Endothelial cell of umbilical vein (primary cell): ENCODE data around the gene GALNT12. TPM values are rescaled to one million over a fixed set of nuclear protein-coding genes. Genes with fewer than 3 reads are reported as not detected.

Experiments used
- BruUV-seq: library from RNA; stranded (reverse); fragments of 400-500 nt; replicated peaks from 2 replicates; lab custom pipeline; 2021; lab: Mats Ljungman, UMichigan
- CTCF ChIA-PET: fragments of 300-600, 350-600 bp; sonication (Branson Sonifier 250); formaldehyde crosslinking; loops from one replicate; lab custom pipeline; 2021; ENCODE audit warnings: antibody characterized with exemption, inconsistent platforms; lab: Charles Lee
- POLR2A ChIA-PET: fragments of 300-600, 350-600 bp; sonication (Branson Sonifier 250); formaldehyde crosslinking; loops from one replicate; lab custom pipeline; 2021; ENCODE audit warnings: antibody characterized with exemption, inconsistent platforms; lab: Charles Lee
- DNase-seq: peaks from one replicate; pipeline ENCODE4 v3.0.0-alpha.2; 2011; ENCODE audit warnings: low read depth, low spot score
- FAIRE-seq: peaks from 2 replicates; lab custom pipeline; 2011; peaks lifted over from hg19 to GRCh38; lab: Jason Lieb, UNC
- H2AFZ ChIP-seq: 2 replicates; pipeline ENCODE4 v1.6.0; 2012; ENCODE audit warnings: low read depth, low read length, control low read depth, inconsistent platforms
- H3K27ac ChIP-seq: 2 replicates; pipeline ENCODE4 v1.5.1; 2011; ENCODE audit warnings: low read depth, mild to moderate bottlenecking, control low read depth, low read length, moderate library complexity; ENCODE audit not compliant: insufficient read depth
- H3K27me3 ChIP-seq, 2 experiments: 2 replicates each; pipeline versions ENCODE4 v1.6.0 to v1.6.1; 2011; ENCODE audit warnings: low read length in 2 of 2, mixed read lengths in 1 of 2; ENCODE audit not compliant: control insufficient read depth in 2 of 2, insufficient read depth in 2 of 2
- H3K36me3 ChIP-seq, 2 experiments: 2 replicates in 1 of 2; 3 replicates in 1 of 2; pipeline ENCODE4 v1.5.1; 2011; ENCODE audit warnings: low read length in 2 of 2, mild to moderate bottlenecking in 1 of 2, moderate library complexity in 1 of 2; ENCODE audit not compliant: control insufficient read depth in 2 of 2, insufficient read depth in 2 of 2; ENCODE audit errors: extremely low read depth in 1 of 2
- H3K4me1 ChIP-seq: 3 replicates; pipeline ENCODE4 v1.5.1; 2011; ENCODE audit warnings: mild to moderate bottlenecking, low read length; ENCODE audit not compliant: control insufficient read depth, insufficient read depth; ENCODE audit errors: extremely low read depth
- H3K4me2 ChIP-seq: 2 replicates; pipeline ENCODE4 v1.6.1; 2011; ENCODE audit warnings: low read length, control low read depth, mixed read lengths; ENCODE audit not compliant: insufficient read depth
- H3K4me3 ChIP-seq, 3 experiments: fragments of 200-600 bp in 1 of 3; sonication (generic), shearing (Covaris generic) in 1 of 3; replicated peaks in 1 of 3; 2 replicates each; pipeline ENCODE4 v1.5.1; 2011 to 2016; ENCODE audit warnings: control low read depth in 3 of 3, low read length in 3 of 3, mild to moderate bottlenecking in 2 of 3, inconsistent platforms in 1 of 3, low read depth in 1 of 3, moderate library complexity in 1 of 3; ENCODE audit not compliant: insufficient read depth in 1 of 3
- H3K79me2 ChIP-seq: 2 replicates; pipeline ENCODE4 v1.6.0; 2012; ENCODE audit warnings: low read length, inconsistent platforms; ENCODE audit not compliant: control insufficient read depth, insufficient read depth
- H3K9ac ChIP-seq: replicated peaks from 2 replicates; pipeline ENCODE3; 2011; ENCODE audit warnings: low read length, control low read depth; ENCODE audit not compliant: insufficient read depth; ENCODE audit errors: extremely low read depth
- H3K9me1 ChIP-seq: replicated peaks from 3 replicates; pipeline ENCODE4 v1.6.0; 2011; ENCODE audit warnings: mild to moderate bottlenecking, low read length; ENCODE audit not compliant: control insufficient read depth, insufficient read depth; ENCODE audit errors: extremely low read depth
- H3K9me3 ChIP-seq: replicated peaks from 2 replicates; pipeline ENCODE4 v1.5.1; 2012; ENCODE audit warnings: low read length, inconsistent platforms; ENCODE audit not compliant: control insufficient read depth, insufficient read depth
- H4K20me1 ChIP-seq: replicated peaks from 2 replicates; pipeline ENCODE3; 2011; ENCODE audit warnings: mild to moderate bottlenecking, low read length; ENCODE audit not compliant: control insufficient read depth, insufficient read depth; ENCODE audit errors: extremely low read depth
- EZH2 ChIP-seq: IDR thresholded peaks from 2 replicates; pipeline ENCODE4 v1.6.1; 2012; ENCODE audit warnings: borderline replicate concordance, low read depth, mild to moderate bottlenecking, moderate library complexity, low read length, inconsistent platforms; ENCODE audit not compliant: severe bottlenecking
- FOS ChIP-seq: IDR thresholded peaks from 2 replicates; pipeline ENCODE4 v1.6.1; 2011; ENCODE audit warnings: mild to moderate bottlenecking, low read length, moderate library complexity, borderline replicate concordance; ENCODE audit not compliant: insufficient read depth
- GATA2 ChIP-seq: IDR thresholded peaks from 2 replicates; pipeline ENCODE4 v1.7.0; 2011; ENCODE audit warnings: low read depth, mild to moderate bottlenecking, moderate library complexity, mixed read lengths, low read length; ENCODE audit not compliant: insufficient read length, insufficient read depth
- JUN ChIP-seq: IDR thresholded peaks from 2 replicates; pipeline ENCODE4 v1.6.1; 2011; ENCODE audit warnings: borderline replicate concordance, low read depth; ENCODE audit not compliant: insufficient read length, insufficient read depth
- MAX ChIP-seq: IDR thresholded peaks from 2 replicates; pipeline ENCODE4 v1.6.1; 2011; ENCODE audit not compliant: insufficient read depth, insufficient read length
- MYC ChIP-seq: IDR thresholded peaks from one replicate; pipeline ENCODE4 v1.6.1; 2011; ENCODE audit warnings: mild to moderate bottlenecking, low read depth, low read length
- POLR2A ChIP-seq: IDR thresholded peaks from 2 replicates; pipeline ENCODE4 v1.6.1; 2012; ENCODE audit warnings: low read depth, mild to moderate bottlenecking, control low read depth, low read length
- POLR2AphosphoS5 ChIP-seq: IDR thresholded peaks from 2 replicates; pipeline ENCODE4 v1.6.1; 2012; ENCODE audit warnings: low read depth, mild to moderate bottlenecking, control low read depth, low read length, moderate library complexity; ENCODE audit not compliant: insufficient read depth
- dilution Hi-C: fragments of 300-500 bp; cut with MboI; formaldehyde crosslinking; loops from one replicate; pipeline ENCODE4 v1.15.0; 2019; ENCODE audit warnings: low sequenced_read_pairs; ENCODE audit not compliant: extremely low pct_ligation_motif_present
- intact Hi-C: fragments of 100-400 bp; cut with micrococcal nuclease; formaldehyde crosslinking; loops from one replicate; pipeline ENCODE4 v1.10.0; 2022
- polyA plus RNA-seq, 4 experiments: library from polyadenylated mRNA; depleted of rRNA in 3 of 4; stranded (reverse) in 3 of 4; unstranded in 1 of 4; fragments of >200 nt; gene quantifications; 2 replicates each; pipeline versions ENCODE4 v1.2.1 to v1.2.3, GENCODE V29; 2011 to 2012; ENCODE audit warnings: missing spikeins in 1 of 4
- total RNA-seq: library from RNA; stranded (reverse); gene quantifications from 2 replicates; pipeline ENCODE4 v1.2.3, GENCODE V29; 2021
- TF ChIP-seq, protein P1 (sequence below), 2 donors: IDR thresholded peaks; 1 replicate in 1 of 2; 2 replicates in 1 of 2; pipeline ENCODE4 v1.5.1; 2011; ENCODE audit warnings: low read length in 2 of 2, mild to moderate bottlenecking in 2 of 2, moderate library complexity in 2 of 2, control low read depth in 1 of 2, inconsistent platforms in 1 of 2, low read depth in 1 of 2; ENCODE audit not compliant: insufficient read depth in 1 of 2; ENCODE audit errors: extremely low read depth in 1 of 2

Gene GALNT12
- total and polyA plus RNA-seq, 2 donors (not counting 3 experiments of a cell fraction or from before 2014, with no cell fraction given): 0.26 to 0.44 TPM

DNA sequence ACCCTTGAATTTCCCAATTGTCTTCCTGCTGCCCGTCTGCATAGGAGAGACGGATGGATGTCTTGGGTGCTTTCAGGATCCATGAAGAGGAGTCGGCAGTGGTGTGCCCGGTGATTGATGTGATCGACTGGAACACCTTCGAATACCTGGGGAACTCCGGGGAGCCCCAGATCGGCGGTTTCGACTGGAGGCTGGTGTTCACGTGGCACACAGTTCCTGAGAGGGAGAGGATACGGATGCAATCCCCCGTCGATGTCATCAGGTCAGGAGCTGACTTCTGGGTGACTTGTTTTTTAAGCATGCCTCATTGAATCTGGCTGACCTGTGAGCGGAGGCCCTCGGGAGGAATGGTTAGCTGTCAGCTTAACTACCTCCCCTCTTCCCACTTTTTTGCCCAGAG lies 24.2 kb downstream of the GALNT12 start:
- intact Hi-C loops (no loop called here), dilution Hi-C loops (no loop called here)
- H3K9me1 ChIP-seq: no peaks in the 10 kb centered on the region
- H4K20me1 ChIP-seq: no peaks in the 10 kb centered on the region
- CTCF ChIA-PET: no interaction called here
- H3K9me3 ChIP-seq: no peaks in the 10 kb centered on the region
- no peaks in the 10 kb centered on the region for H3K27me3 ChIP-seq
- H3K4me3 ChIP-seq: no peak overlapping the region
- DNase-seq: no peak
- no peaks in the 10 kb centered on the region for H3K4me1 ChIP-seq
- H3K79me2 ChIP-seq: no peaks in the 10 kb centered on the region
- H3K27ac ChIP-seq: no peak overlapping the region
- FAIRE-seq: no peak
- H3K4me2 ChIP-seq: no peak overlapping the region
- no peaks in the 10 kb centered on the region for H3K36me3 ChIP-seq
- BruUV-seq: no TSS peak
- no peak overlapping the region for H2AFZ ChIP-seq
- no peak overlapping the region for H3K9ac ChIP-seq
- POLR2A ChIA-PET: no interaction called here
- TF ChIP-seq EZH2 (no peak), POLR2A (no peak), JUN (no peak), POLR2AphosphoS5 (no peak), GATA2 (no peak), MAX (no peak), MYC (no peak), FOS (no peak)
- TF ChIP-seq, protein P1, sequence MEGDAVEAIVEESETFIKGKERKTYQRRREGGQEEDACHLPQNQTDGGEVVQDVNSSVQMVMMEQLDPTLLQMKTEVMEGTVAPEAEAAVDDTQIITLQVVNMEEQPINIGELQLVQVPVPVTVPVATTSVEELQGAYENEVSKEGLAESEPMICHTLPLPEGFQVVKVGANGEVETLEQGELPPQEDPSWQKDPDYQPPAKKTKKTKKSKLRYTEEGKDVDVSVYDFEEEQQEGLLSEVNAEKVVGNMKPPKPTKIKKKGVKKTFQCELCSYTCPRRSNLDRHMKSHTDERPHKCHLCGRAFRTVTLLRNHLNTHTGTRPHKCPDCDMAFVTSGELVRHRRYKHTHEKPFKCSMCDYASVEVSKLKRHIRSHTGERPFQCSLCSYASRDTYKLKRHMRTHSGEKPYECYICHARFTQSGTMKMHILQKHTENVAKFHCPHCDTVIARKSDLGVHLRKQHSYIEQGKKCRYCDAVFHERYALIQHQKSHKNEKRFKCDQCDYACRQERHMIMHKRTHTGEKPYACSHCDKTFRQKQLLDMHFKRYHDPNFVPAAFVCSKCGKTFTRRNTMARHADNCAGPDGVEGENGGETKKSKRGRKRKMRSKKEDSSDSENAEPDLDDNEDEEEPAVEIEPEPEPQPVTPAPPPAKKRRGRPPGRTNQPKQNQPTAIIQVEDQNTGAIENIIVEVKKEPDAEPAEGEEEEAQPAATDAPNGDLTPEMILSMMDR (IDR thresholded peaks at IDR 0.05; ENCODE audit: extremely low read depth in 1 of 2, insufficient read depth in 1 of 2, low read depth in 1 of 2, low read length in 2 of 2): no peak
